NCI-H1105 (cell line): ENCODE data around the gene VGLL4.
"Not testable (repeated sequence)": the region's sequence is repeated elsewhere in the genome, so short reads cannot be mapped to it uniquely, and the experiment has no call there.

Experiments
- DNase-seq: peaks from one replicate; lab custom pipeline; 2025; lab: John Stamatoyannopoulos, UW

Gene VGLL4

GRCh38 chr3:11643605-11644087 is at the start of gene VGLL4:
Gene VGLL4 (minus strand): TSS chr3:11643915. CDS start chr3:11643518, 397 bp downstream.
- peak; percentile 68 for DNase-seq

- DNase-seq, result no peak
These were observed 48.8 kb upstream of the VGLL4 start for GRCh38 chr3:11692532-11692813.

DNA sequence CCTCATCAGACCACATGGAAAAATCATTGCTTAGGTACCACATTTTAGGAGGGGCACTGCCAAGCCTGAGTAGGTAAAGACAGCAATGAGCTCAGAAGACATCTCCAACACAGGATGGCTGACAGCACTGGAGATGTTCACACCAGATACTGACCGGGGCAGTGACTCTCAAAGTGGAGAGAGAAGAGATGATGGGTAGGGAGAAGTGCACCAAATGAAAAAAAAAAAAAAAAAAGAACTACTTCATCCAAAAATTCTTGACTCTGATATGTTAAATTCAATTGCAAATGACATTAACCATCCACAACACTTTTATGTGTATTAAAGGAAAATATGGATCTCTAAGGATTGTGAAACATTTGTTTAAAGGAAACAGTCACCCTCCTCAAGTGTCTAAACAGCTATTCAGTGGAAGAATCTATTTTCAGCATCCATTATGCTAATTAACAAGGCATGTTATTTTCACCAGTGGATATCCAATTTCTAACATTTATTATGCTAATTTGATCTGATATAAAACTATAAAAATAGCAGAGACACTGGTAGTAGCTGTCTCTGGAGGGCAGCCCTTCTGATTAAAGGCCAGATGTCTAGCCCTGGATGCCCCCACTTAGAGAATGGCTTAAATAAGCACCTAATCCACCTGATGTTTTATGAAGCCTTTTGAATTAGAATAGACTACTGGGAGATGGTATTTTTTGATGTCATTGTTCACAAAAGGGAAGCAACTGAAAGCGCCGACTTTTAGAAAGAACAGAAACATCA is 48.2 kb upstream of the VGLL4 start:
- DNase-seq, result no peak

DNA sequence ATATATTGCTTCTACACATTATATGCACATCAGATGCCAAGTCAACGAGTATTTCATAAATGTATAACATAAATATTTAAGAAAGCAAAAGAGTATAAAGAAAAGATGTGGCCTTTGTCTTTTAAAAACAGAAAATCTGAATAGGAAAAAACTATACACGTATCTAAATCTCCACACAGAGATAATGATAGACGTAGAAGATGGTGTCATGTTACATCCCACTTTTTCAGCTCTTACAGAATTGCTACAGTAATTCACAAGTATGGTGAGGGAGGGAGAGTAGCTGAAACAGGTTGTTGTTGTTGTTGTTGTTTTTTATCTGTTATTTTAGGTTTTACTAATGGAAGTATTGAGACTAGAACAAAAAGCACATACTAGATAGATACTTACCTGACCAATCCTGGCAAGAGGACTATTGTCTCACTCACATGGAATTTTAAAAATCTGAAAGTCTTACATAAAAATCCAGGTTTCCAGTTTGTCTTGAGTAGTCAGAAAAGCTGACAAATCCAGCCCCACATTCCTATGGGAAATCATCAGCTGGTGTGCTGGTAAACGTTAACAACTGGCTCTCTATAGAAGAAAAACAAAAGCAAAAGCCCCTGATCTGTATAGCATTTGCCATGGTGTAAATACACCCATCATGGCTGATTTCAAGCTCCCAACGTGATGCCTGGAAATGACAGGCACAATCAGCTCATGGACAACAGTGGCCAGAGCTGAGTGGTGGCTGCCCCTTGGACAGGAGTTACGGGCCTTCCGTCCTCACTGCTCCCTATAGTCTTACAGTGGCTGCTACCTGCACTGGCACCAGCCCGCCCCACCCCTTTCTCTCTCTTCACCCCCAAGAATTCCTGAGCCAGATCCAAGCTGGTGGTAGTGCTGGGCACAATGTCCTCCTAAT is 47.4 kb upstream of the VGLL4 start:
- no peak for DNase-seq

- no peak for DNase-seq
These were observed 46.0 kb upstream of the VGLL4 start for GRCh38 chr3:11689749-11690148.

DNA sequence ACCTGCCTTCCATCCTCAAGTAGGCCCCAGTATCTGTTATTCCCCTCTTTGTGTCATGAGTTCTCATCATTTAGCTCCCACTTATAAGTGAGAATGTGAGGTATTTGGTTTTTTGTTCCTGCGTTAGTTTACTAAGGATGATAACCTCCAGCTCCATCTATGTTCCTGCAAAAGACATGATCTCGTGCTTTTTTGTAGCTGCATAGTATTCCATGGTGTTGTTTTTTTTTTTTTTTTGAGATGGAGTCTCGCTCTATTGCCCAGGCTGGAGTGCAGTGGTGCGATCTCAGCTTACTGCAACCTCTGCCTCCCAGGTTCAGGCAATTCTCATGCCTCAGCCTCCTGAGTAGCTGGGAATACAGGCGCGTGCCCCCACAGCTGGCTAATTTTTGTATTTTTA is 41.3 kb upstream of the VGLL4 start:
- not testable (repeated sequence) for DNase-seq

- no peak for DNase-seq
These were observed 36.8 kb upstream of the VGLL4 start for GRCh38 chr3:11680509-11680908.

GRCh38 chr3:11679964-11680363 is 36.2 kb upstream of the VGLL4 start:
- no peak for DNase-seq

- DNase-seq, result no peak
These were observed 28.6 kb upstream of the VGLL4 start for GRCh38 chr3:11672363-11672762.

DNA sequence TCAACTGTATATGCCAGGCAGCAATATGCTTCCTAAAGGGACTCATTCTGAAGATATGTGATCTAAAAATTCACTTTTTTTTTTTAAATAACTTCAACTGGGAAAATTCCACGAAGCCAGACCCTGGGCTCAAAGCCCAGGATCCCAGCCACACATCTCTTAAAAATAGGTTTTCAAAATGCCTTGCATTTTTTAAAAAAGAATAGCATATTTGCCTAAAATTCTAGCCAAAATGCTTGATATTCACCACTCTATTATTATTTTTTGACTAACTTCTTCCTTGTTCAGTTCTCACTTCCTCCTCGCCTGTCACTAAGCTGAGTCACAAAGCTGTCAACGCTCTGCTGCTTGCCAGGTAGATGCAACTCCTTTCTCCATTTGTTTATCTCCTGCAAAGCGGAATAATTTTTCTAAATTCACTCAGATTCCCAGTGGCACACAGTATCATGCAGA is 28.0 kb upstream of the VGLL4 start:
- no peak for DNase-seq

DNA sequence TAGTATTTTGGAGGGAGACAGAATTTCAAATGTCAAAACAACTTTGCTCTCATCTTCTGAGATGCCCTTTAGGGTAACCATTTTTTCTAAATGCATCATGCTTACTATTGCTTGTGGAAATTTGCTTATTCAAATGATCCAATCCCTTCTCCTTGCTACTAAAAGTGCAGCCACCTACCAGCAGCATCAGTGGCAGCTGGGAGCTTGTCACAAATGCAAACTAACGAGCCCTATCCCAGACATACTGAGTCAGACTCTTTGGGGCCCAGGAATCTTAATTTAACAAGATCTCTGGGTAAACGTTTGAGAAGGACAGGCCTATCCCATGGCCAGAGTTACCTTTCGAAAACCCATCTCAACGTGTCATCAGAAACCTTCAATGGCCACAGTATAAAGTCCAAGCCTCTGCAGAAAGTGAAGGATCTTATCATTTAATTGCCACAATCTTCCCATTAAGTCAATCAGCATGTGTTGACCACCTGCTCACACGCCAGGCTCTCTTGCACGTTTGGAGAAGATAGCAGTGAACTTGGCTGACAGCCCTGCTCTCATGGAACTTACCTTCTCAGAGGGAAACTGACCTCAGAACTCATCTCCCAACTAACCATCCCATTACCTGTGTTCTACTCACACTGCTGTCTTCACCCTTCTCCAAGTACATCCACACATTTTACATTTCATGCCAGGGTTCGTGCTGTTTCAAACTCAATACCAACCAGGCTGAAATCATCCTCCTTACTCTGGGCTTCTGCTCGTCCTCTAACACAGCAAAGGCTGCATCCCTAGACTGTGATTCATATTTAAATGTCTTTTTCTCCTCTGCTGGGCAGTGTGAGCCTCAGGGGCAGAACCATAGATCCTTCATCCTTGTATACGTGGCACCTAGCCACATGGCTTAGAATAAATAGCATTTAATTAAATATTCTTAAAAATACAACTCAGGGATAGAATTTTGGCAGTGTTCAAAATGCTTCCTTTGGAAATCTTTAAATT is 24.8 kb upstream of the VGLL4 start:
- DNase-seq, result no peak

- no peak for DNase-seq
These were observed 21.6 kb upstream of the VGLL4 start for GRCh38 chr3:11665331-11665730.

DNA sequence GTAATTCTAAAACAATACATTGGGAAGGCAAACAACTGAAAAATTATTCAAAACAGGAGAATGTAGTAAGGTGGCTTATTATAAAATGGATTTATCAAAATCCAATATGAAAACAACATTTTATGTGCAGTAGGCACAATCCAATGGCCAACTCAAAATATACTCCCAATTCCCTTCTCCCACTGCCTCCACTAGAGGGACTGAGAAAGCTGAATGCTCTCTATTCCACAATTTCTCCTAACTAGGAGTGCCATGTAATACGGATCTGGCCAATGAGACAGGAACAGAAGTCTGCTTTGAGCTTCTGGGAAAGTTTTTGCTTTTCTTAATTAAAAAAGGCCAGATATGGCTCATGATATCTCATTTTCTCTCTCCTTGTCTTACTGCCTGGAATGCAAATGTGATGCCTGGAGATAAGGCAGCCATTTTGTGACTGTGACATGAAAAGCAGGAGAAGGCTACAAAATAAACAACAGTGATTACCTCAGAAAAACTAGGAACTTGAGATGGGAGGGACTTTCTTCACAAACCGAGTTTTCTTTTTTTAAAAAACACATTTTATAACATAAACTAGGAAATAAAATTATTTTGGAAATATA is 18.8 kb upstream of the VGLL4 start:
- no peak for DNase-seq

GRCh38 chr3:11661827-11662226 is 18.1 kb upstream of the VGLL4 start:
- no peak for DNase-seq

GRCh38 chr3:11661052-11661656 is 17.4 kb upstream of the VGLL4 start:
- no peak for DNase-seq

DNA sequence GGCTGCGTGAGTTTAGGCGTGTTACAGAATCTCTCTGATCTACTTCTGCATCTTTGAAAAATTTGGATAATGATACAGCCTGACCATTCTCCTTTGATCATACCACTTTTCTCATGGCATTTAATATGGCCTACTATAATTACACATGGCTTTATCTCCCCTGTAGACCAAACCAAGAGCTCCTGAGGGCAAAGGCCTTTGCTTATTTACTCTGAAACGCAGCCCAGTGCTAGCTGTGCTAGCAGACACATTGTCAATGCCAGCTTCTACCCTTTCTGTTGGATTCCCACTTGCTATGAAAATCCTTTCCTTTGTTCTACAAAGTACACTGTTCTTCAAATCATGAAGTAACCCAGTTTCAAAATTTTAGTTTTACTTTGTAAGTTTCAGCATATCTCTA is 16.5 kb upstream of the VGLL4 start:
- no peak for DNase-seq

- no peak for DNase-seq
These were observed 14.5 kb upstream of the VGLL4 start for GRCh38 chr3:11658180-11658579.

- DNase-seq, result no peak
These were observed 11.6 kb upstream of the VGLL4 start for GRCh38 chr3:11655196-11655928.

DNA sequence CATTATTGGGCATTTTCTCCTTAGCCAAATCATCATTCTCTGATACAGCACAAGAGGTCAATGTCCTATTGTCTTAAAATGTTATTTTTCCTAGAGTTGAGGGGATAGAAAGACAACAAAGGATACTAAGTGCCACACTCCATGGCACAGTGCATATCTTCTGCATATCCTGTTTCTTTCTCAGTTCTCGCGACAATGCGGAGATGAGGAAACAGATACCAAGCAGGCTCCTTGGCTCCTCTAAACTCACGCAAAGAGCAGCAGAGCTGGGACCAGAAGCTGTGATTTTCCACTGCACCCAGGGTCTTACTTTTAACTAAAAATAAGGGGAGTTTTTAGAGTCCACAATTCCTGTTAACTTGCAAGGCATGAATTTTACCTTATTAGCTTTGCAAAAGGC is 10.5 kb upstream of the VGLL4 start:
- DNase-seq, result no peak

- no peak for DNase-seq
These were observed 9.8 kb upstream of the VGLL4 start for GRCh38 chr3:11653298-11654055.
